HG03045 (cell line): ENCODE data around the gene SMIM38.
"Not testable (repeated sequence)": the region's sequence is repeated elsewhere in the genome, so short reads cannot be mapped to it uniquely, and the experiment has no call there.

Source experiments
- ATAC-seq: cut with Tn5 transposase; IDR thresholded peaks from one replicate; pipeline ENCODE4 v1.9.1; 2021; ENCODE audit warnings: mild to moderate bottlenecking, moderate library complexity; ENCODE audit not compliant: unreplicated experiment

The SMIM38 gene

DNA sequence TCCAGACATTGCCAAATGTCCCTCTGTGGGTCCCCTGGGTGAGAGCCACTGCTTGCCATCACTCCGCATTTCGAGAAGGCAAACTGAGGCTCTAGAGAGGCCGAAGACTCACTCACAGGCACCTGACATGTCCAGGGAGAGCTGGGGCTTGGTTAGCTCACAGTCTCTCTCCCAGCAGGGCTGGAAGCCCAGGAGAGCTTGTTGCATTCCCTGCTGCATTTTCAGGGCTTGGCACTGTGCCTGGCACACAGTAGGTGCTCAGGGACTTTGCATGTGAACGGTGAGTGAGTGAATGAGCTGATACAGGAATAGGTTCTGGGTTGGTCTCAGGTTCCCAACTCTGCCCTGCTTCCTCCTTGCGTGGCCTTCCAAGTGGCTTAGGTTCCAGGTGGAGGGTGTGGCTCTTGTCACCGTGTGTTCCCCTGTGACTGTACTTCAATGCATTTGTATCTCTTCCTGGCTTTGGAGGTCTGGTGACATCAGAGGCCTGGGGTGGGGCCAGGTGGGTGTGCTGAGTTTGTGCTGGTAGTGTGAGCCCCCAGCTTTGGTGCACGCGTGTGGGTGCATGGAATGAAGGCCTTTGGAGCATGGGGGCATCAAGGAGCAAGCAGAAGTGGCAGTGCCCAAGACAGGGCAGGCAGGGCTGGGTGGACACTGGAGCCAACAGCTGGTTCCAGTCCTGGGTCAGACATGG is 18.4 kb upstream of the SMIM38 start:
- no peak for ATAC-seq

DNA sequence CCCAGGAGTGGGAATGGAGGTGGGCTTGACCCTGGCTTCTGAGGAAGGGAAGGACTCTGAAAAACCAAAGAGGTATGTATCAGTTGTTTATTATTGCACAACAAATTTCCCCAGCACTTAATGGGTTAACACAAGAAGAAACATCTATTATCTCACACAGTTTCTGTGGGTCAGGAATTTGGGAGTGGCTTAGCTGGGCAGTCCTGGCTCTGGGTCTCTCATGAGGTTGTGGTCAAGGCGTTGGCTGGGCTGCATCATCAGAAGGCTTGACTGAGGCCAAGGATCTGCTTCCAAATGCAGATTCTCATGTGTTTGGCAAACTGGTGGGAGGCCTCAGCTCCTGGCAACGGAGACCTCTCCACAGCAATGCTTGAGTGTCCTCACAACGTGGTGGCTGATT is 17.5 kb upstream of the SMIM38 start:
- ATAC-seq: no peak

DNA sequence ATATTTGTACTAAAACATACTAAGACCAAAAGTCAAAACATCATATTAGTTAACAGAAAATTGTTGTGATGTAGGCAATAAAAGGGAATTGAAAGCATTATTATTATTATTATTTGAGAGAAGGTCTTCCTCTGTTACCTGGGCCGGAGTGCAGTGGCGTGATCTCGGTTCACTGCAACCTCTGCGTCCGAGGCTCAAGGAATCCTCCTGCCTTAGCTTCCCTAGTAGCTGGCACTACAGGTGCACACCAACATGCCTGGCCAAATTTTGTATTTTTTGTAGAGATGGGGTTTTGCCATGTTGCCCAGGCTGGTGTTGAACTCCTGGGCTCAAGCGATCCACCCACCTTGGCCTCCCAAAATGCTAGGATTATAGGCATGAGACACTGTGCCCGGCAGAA is 15.6 kb upstream of the SMIM38 start:
- ATAC-seq: not testable (repeated sequence)

DNA sequence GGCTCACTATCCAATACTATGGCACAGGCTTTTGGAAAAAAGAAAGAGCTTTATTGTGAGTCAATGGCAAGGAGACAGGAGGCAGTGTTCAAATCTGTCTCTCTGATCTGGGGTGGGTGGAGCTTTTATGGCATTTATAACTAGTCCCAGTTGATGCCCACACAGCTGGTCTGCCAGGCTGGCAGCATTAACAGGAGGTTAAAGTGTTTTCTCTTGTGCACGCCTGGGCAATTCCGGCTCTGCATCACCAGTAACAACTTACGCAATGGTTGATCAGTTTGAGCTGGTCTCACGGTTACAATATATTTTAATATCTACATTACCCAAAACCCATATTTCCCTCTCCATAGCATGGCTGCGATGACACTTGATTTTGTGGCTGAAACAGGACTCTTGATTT is 15.1 kb upstream of the SMIM38 start:
- ATAC-seq: no peak

DNA sequence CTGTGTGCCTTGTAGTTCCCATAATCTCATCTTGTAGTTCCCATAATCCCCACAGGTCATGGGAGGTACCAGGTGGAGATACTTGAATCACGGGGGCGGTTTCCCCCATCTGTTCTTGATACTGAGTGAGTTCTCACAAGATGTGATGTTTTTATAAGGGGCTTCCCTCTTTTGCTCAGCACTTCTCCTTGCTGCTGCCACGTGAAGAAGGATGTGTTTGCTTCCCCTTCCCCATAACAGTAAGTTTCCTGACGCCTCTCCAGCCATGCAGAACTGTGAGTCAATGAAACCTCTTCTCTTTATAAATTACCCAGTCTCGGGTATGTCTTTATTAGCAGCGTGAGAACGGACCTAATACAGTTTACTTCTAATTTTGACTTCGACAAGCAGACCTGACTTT is 14.0 kb upstream of the SMIM38 start:
- ATAC-seq: no peak

DNA sequence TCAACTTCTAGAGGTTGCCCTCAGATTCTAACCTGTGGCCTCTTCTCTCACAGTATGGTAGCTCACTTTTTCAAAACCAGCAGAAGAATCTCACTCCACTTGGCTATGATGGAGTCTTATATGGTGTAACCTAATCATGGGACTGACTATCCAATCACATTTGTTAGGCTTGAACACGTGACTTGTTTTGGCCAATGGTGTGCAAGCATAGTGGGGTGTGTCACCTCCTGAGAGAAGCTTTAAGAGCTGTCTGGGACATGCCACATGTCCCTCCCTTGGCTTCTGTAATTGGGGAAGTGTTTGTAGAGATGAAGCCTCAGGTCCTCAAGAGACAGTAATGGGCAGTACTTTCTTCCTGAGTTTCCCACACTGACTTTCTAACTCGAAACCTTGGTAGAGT is 12.8 kb upstream of the SMIM38 start:
- no peak for ATAC-seq

GRCh38 chr11:69144316-69145049 is 11.3 kb upstream of the SMIM38 start:
- ATAC-seq: no peak

- ATAC-seq: no peak
These were observed 10.7 kb upstream of the SMIM38 start for GRCh38 chr11:69145050-69145380.

DNA sequence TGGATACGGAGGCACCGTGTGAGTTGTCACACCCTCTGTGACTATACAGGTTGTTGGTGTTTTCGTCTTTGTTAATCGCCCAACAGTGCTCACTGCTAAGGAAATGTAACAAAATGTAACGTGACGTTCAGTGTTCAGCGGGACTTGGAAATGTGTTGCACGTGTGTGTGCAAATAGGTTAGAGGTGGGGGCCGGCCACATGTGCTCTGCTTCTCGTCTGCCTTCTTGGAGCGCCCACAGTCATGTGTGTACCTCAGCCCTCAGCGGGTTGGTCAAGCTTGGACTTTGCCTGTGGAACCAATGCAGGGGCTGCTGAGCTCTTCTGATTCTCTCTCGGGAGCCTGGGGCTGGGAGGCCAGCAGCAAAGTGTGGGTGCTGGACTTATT is 7.4 kb upstream of the SMIM38 start:
- no peak for ATAC-seq

DNA sequence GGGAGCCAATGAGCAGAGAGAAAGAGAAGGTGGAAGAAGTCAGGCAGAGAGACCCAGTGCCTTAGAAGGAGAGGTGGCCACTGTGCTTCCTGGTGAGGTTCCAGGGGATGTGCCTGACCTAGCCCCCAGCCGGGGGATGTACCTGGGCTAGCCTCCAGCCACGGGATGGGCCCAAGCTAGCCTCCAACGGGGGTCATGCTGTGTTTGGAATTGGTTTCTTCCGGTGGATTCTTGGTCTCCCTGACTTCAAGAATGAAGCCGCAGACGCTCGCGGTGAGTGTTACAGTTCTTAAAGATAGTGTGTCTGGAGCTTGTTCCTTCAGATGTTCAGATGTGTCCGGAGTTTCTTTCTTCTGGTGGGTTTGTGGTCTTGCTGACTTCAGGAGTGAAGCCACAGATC is 6.9 kb upstream of the SMIM38 start:
- ATAC-seq: no peak

- not testable (repeated sequence) for ATAC-seq
These were observed 6.2 kb upstream of the SMIM38 start for GRCh38 chr11:69149338-69150045.

DNA sequence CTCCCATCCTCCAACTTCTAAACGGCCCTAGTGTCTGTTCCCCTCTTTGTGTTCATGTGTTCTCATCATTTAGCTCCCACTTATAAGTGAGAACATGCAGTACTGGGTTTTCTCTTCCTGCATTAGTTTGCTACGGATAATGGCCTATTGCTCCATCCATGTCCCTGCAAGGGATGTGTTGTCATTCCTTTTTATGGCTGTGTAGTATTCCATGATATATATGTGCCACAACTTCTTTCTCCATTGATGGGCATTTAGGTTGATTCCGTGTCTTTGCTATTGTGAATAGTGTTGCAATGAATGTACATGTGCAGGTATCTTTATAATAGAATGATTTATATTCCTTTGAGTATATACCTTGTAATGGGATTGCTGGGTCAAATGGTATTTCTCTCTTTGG is 5.6 kb upstream of the SMIM38 start:
- ATAC-seq: no peak

DNA sequence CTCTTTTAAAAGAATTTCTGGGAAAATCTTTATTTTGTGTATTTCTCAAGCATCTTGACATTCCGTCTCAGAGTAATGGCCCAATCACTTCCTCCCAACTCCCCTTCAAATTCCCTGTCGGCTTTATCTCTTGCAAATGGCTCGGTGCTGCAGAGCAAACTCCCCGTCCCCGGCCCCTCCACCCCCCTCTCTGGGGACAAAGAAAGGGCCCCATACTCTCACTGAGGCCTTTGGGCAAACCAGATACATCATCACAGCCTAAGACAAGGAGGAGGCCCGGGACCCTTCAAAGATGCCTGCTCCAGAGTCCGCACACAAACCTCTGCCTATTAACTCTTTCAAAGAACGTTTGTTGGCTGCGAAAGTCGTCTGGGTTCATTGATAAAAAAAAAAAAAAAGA is 3.9 kb upstream of the SMIM38 start:
- ATAC-seq: no peak

DNA sequence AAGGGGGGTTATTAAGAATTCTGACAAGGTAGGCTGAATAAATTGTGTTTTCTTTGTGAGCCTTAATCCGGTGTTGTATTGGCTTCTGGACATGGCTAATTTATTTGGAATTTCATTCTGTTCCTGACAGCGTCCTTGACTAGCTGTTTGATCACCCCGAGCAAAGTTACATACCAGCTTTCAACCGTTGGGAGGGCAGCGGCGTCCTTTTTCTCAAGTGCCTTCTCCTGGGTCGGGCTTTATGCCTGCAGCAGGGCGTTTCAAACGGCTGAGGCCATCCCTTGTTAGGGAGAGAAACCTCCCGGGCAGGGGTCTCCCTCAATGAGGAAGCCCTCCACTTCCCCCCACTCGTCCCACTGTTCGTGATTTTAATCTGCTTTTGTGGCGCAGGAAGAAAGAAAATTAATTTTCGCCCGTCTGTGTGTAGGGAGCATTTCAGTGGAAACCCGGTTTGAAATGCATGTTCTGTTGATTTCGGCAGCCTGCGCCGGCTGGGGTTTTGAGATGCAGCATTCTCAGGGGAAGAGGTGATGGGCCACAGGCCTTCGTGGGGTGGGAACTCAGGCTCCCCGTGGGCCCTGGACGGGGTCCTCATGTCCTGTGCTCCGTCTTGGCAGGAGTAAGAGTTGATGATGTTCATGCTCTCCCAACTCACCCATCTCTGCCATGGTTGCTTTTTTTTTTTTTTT is 2.9 kb upstream of the SMIM38 start:
- no peak for ATAC-seq

- no peak for ATAC-seq
These were observed 2.1 kb upstream of the SMIM38 start for GRCh38 chr11:69153661-69154060.

DNA sequence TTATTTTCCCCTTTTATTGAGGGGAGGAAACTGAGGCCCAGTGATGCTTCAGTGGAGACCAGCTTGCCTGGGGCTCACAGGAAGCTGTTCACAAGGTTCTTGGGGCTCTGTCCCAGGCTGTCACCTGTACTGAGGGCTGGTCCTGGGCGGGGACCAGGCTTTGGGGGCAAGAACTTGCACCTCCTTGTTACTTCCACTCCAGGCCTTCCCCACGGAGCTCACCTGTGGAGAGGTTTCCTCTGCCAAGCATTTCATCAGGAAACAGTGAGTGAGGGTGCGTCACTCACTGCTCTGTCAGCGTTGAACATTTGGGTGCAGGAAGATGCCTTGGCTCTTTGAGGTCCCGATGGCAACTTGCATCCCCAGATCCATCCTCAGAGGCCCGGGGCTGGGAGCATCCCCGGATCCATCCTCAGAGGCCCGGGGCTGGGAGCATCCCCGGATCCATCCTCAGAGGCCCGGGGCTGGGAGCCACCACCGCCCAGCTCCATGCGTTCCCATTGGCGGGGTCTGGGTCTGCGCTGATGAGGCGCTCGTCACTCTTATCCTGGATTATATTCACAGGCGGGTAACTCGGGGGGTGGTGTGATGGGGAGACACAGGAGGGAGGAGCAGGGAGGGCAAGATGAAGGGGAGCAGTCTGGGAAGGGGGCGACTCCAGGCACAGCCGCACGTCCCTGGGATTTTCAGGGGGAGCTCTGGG is 1.4 kb upstream of the SMIM38 start:
- no peak for ATAC-seq

DNA sequence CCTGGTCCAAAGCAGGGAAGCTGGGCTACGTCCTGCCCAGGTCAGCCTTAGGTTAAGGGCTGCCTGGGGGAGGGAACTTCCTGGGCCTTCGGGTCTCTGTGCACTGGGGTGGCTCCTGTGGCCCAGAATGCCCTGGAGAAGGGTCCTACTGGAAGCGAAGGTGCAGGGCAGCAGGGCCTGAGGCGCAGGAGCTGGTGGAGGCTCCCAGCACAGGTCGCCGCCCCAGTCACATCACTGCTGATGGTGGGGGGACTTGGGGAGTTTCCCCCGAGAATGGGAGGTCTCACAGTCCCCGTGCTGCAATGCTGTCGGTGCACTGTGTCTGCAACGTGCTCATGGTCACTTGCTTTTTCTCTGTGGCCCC is 815 bp upstream of the SMIM38 start:
- no peak for ATAC-seq

DNA sequence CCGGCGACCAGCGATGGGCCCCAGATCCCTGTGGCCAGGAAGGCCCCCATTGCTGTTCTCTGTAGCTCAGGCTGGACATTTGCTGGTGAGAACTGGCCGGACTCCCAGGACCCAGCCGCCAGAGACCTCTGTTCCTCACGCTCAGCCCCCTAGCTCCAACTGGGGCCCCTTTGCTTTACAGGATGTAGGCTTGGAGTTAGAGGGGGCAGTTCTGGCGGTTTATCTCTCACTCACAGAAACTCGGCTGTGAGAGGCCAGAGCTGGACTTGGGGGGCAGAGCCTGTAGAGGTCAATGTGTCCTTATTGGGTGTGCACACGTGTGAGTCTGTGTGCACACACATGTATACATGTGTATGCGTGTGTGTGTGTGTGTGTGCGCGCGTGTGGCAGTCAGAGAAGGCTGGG is 502 bp downstream of the SMIM38 start:
- ATAC-seq: no peak

- ATAC-seq: no peak
These were observed 979 bp downstream of the SMIM38 start for GRCh38 chr11:69156673-69157155.

- no peak for ATAC-seq
These were observed 1.6 kb downstream of the SMIM38 start for GRCh38 chr11:69157156-69157821.
